ENCODE measurements around the gene ANKS6.

GRCh38 chr9:98708103-98708932, 88.0 kb downstream of the ANKS6 start:
- TF ChIP-seq POLR2AphosphoS5 (IDR thresholded peaks at IDR 0.05; ENCODE audit: low read depth, low read length) (no peak), TAF1 (IDR thresholded peaks at IDR 0.05; ENCODE audit: borderline replicate concordance, insufficient read depth, low read length) (no peak), REST (IDR thresholded peaks at IDR 0.05; ENCODE audit: insufficient read depth in 1 of 2, low read depth in 2 of 2, low read length in 2 of 2) (no peak), SIN3A (IDR thresholded peaks at IDR 0.05; ENCODE audit: borderline replicate concordance, insufficient read depth, low read length) (no peak), FOXP2 (optimal IDR thresholded peaks at IDR 0.05; ENCODE audit: borderline replicate concordance, extremely low read depth, extremely low read length, insufficient read depth) (no peak)
